HepG2 (cell line): ENCODE results near the gene SEC63. TPM values are rescaled to one million over a fixed set of nuclear protein-coding genes. Genes with fewer than 3 reads are reported as not detected.

ENCODE experiments used
- BORCS8-MEF2B ChIP-seq: sonication (generic); formaldehyde crosslinking; IDR thresholded peaks from 2 replicates; pipeline ENCODE4 v1.8.0; 2022; ENCODE audit warnings: mild to moderate bottlenecking, missing genetic modification reagents
- CBX2 ChIP-seq, 2 experiments: fragments of 200-600 bp in 1 of 2; sonication (generic); formaldehyde crosslinking in 1 of 2; IDR thresholded peaks; 2 replicates each; pipeline versions ENCODE4 v1.7.0 to v1.8.1; 2018 to 2022; ENCODE audit warnings: low read depth in 2 of 2, low read length in 1 of 2, mild to moderate bottlenecking in 1 of 2, missing genetic modification reagents in 1 of 2
- FOXA3 ChIP-seq: IDR thresholded peaks from 2 replicates; pipeline ENCODE4 v1.6.1; 2016; ENCODE audit warnings: missing genetic modification reagents, missing compliant biosample characterization
- IRX3 ChIP-seq: sonication (generic); formaldehyde crosslinking; IDR thresholded peaks from 2 replicates; pipeline ENCODE4 v1.8.1; 2023; ENCODE audit warnings: mild to moderate bottlenecking, low read depth, missing genetic modification reagents, borderline replicate concordance
- PITX1 ChIP-seq: sonication (generic); formaldehyde crosslinking; IDR thresholded peaks from 2 replicates; pipeline ENCODE4 v1.5.1; 2020; ENCODE audit warnings: mild to moderate bottlenecking, missing genetic modification reagents
- RARG ChIP-seq: sonication (generic); formaldehyde crosslinking; IDR thresholded peaks from 2 replicates; pipeline ENCODE4 v1.4.0; 2020; ENCODE audit warnings: low read depth, mild to moderate bottlenecking, missing genetic modification reagents
- SMYD3 ChIP-seq: sonication (generic); formaldehyde crosslinking; IDR thresholded peaks from 2 replicates; pipeline ENCODE4 v1.8.1; 2023; ENCODE audit warnings: mild to moderate bottlenecking, missing genetic modification reagents
- TMF1 ChIP-seq: sonication (generic); formaldehyde crosslinking; IDR thresholded peaks from 2 replicates; pipeline ENCODE4 v1.8.1; 2022; ENCODE audit warnings: low read depth, missing genetic modification reagents
- XBP1 ChIP-seq: sonication (generic); formaldehyde crosslinking; IDR thresholded peaks from 2 replicates; pipeline ENCODE4 v1.5.0; 2020; ENCODE audit warnings: missing genetic modification reagents
- ZC3H13 ChIP-seq: sonication (generic); formaldehyde crosslinking; IDR thresholded peaks from 2 replicates; pipeline ENCODE4 v1.8.1; 2023; ENCODE audit warnings: mild to moderate bottlenecking, missing genetic modification reagents, moderate library complexity
- ZIK1 ChIP-seq: sonication (generic); formaldehyde crosslinking; IDR thresholded peaks from 2 replicates; pipeline ENCODE4 v1.5.0; 2020; ENCODE audit warnings: mild to moderate bottlenecking, low read depth, missing genetic modification reagents, borderline replicate concordance
- ZNF124 ChIP-seq: sonication (generic); formaldehyde crosslinking; IDR thresholded peaks from 2 replicates; pipeline ENCODE4 v1.4.0; 2020; ENCODE audit warnings: missing genetic modification reagents
- ZNF589 ChIP-seq: sonication (generic); formaldehyde crosslinking; conservative IDR thresholded peaks from 2 replicates; pipeline ENCODE4 v1.8.0; 2022; ENCODE audit warnings: mild to moderate bottlenecking, moderate library complexity, missing genetic modification reagents
- polyA plus RNA-seq, 8 experiments: library from polyadenylated mRNA; depleted of rRNA in 3 of 8; stranded (reverse) in 7 of 8; unstranded in 1 of 8; fragments of >200 nt; fragmentation: Illumina TruSeq in 4 of 8; extraction: Trizol in 4 of 8; gene quantifications; 2 replicates each; pipeline versions ENCODE4 v1.2.1 to v1.2.3, GENCODE V29; 2011 to 2016; ENCODE audit warnings: low read depth in 4 of 8, missing spikeins in 1 of 8, mixed read lengths in 1 of 8; ENCODE audit not compliant: insufficient read depth in 1 of 8
- total RNA-seq, 5 experiments: library from RNA; depleted of rRNA; stranded (reverse); fragments of >200 nt; fragmentation: Illumina TruSeq; extraction: Trizol; gene quantifications; 2 replicates each; pipeline ENCODE4 v1.2.3, GENCODE V29; 2016; ENCODE audit warnings: low read depth in 1 of 5
- TF ChIP-seq, protein P1 (sequence below): IDR thresholded peaks from 2 replicates; pipeline ENCODE4 v1.6.1; 2018; ENCODE audit warnings: missing genetic modification reagents, mild to moderate bottlenecking, missing compliant biosample characterization
- TF ChIP-seq, protein P2 (sequence below): sonication (generic); formaldehyde crosslinking; IDR thresholded peaks from 2 replicates; pipeline ENCODE4 v1.9.0; 2021; ENCODE audit warnings: missing genetic modification reagents, borderline replicate concordance
- TF ChIP-seq, protein P3 (sequence below): sonication (generic); formaldehyde crosslinking; IDR thresholded peaks from 2 replicates; pipeline ENCODE4 v1.8.0; 2022; ENCODE audit warnings: mild to moderate bottlenecking, missing genetic modification reagents, moderate library complexity
- TF ChIP-seq, protein P4 (sequence below): sonication (generic); formaldehyde crosslinking; IDR thresholded peaks from 2 replicates; pipeline ENCODE4 v1.5.0; 2020; ENCODE audit warnings: mild to moderate bottlenecking, missing genetic modification reagents
- TF ChIP-seq, protein P5 (sequence below), 2 experiments: sonication (generic) in 1 of 2; formaldehyde crosslinking in 1 of 2; IDR thresholded peaks; 2 replicates each; pipeline versions ENCODE4 v1.4.0 to v1.6.1; 2016 to 2020; ENCODE audit warnings: borderline replicate concordance in 1 of 2, low read depth in 1 of 2, mild to moderate bottlenecking in 1 of 2, missing genetic modification reagents in 1 of 2

SEC63 gene
- total and polyA plus RNA-seq, 2 of the 13 experiments (the other 11 are each of a cell fraction or from before 2014, with no cell fraction given), result 20.2 to 45.9 TPM

DNA sequence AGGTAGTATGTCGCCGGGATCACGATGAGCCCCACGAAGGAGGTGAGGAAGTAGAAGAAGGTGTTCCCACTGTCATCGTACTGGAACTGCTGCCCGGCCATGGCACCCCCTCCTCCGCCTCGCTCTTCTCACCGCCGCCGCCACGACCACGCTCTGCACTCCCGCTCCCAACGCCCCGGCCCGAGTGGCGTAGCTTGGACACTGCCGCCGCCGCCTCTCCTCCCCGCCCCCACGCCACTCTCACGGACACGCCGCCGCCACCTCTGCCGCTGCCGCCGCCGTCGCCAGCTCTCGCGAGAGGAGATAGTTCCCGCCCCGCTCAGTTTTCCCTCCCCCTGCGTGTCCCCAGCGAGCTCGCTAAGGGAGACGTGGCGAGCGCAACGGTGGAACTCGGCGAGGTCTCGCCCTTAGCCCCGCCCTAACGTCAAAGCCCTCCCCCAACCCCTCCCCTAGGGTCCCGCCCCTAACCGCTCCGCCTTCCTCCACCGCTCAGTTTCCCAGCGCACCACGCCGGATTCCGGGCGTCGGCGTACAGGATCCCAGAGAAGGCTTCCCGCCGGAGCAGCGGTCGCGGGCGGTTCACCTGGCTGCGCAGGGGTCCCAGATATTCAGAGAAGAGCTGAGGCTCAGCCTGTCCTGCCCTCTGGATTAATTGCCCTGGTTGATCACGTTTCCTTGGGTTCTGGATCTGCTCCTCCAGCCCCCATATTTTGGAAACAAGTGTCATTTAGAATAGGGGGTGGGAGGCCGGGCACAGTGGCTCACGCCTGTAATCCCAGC lies at the start of gene SEC63 (continued):
- no peak; the same call in 1 of the 2 replicates for TF ChIP-seq TMF1
- no peak for TF ChIP-seq IRX3 (CRISPR knock-in tag)
- no peak for TF ChIP-seq CBX2 (IDR thresholded peaks at IDR 0.05; ENCODE audit: low read depth, low read length)
- 0 out of 2 replicates have a peak, but pooled peaks have one; percentile 41 for TF ChIP-seq CBX2 (CRISPR knock-in tag; IDR thresholded peaks at IDR 0.05; ENCODE audit: low read depth)
- TF ChIP-seq, protein P1, sequence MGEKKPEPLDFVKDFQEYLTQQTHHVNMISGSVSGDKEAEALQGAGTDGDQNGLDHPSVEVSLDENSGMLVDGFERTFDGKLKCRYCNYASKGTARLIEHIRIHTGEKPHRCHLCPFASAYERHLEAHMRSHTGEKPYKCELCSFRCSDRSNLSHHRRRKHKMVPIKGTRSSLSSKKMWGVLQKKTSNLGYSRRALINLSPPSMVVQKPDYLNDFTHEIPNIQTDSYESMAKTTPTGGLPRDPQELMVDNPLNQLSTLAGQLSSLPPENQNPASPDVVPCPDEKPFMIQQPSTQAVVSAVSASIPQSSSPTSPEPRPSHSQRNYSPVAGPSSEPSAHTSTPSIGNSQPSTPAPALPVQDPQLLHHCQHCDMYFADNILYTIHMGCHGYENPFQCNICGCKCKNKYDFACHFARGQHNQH, result peak; percentile 52; the same call in 1 of the 2 replicates
- peak; percentile 76; the same call in 1 of the 2 replicates for TF ChIP-seq ZIK1
- TF ChIP-seq, protein P2, sequence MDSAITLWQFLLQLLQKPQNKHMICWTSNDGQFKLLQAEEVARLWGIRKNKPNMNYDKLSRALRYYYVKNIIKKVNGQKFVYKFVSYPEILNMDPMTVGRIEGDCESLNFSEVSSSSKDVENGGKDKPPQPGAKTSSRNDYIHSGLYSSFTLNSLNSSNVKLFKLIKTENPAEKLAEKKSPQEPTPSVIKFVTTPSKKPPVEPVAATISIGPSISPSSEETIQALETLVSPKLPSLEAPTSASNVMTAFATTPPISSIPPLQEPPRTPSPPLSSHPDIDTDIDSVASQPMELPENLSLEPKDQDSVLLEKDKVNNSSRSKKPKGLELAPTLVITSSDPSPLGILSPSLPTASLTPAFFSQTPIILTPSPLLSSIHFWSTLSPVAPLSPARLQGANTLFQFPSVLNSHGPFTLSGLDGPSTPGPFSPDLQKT (CRISPR knock-in tag), result no peak
- TF ChIP-seq SMYD3 (CRISPR knock-in tag), result no peak
- no peak for TF ChIP-seq FOXA3 (CRISPR knock-in tag)
- peak; percentile 22; the same call in 1 of the 2 replicates for TF ChIP-seq ZC3H13
- peak; percentile 90 for TF ChIP-seq ZNF589 (CRISPR knock-in tag)
- peak; percentile 37; the same call in 1 of the 2 replicates for TF ChIP-seq BORCS8-MEF2B
- TF ChIP-seq, protein P3, sequence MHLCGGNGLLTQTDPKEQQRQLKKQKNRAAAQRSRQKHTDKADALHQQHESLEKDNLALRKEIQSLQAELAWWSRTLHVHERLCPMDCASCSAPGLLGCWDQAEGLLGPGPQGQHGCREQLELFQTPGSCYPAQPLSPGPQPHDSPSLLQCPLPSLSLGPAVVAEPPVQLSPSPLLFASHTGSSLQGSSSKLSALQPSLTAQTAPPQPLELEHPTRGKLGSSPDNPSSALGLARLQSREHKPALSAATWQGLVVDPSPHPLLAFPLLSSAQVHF (CRISPR knock-in tag), result peak; percentile 36; the same call in 1 of the 2 replicates
- TF ChIP-seq, protein P4, sequence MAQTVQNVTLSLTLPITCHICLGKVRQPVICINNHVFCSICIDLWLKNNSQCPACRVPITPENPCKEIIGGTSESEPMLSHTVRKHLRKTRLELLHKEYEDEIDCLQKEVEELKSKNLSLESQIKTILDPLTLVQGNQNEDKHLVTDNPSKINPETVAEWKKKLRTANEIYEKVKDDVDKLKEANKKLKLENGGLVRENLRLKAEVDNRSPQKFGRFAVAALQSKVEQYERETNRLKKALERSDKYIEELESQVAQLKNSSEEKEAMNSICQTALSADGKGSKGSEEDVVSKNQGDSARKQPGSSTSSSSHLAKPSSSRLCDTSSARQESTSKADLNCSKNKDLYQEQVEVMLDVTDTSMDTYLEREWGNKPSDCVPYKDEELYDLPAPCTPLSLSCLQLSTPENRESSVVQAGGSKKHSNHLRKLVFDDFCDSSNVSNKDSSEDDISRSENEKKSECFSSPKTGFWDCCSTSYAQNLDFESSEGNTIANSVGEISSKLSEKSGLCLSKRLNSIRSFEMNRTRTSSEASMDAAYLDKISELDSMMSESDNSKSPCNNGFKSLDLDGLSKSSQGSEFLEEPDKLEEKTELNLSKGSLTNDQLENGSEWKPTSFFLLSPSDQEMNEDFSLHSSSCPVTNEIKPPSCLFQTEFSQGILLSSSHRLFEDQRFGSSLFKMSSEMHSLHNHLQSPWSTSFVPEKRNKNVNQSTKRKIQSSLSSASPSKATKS, result no peak
- TF ChIP-seq RARG (CRISPR knock-in tag), result no peak
- TF ChIP-seq PITX1 (CRISPR knock-in tag), result no peak
- no peak for TF ChIP-seq ZNF124
- TF ChIP-seq, protein P5, sequence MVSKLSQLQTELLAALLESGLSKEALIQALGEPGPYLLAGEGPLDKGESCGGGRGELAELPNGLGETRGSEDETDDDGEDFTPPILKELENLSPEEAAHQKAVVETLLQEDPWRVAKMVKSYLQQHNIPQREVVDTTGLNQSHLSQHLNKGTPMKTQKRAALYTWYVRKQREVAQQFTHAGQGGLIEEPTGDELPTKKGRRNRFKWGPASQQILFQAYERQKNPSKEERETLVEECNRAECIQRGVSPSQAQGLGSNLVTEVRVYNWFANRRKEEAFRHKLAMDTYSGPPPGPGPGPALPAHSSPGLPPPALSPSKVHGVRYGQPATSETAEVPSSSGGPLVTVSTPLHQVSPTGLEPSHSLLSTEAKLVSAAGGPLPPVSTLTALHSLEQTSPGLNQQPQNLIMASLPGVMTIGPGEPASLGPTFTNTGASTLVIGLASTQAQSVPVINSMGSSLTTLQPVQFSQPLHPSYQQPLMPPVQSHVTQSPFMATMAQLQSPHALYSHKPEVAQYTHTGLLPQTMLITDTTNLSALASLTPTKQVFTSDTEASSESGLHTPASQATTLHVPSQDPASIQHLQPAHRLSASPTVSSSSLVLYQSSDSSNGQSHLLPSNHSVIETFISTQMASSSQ (IDR thresholded peaks at IDR 0.05; ENCODE audit: low read depth), result no peak
- TF ChIP-seq, protein P5 (CRISPR knock-in tag; IDR thresholded peaks at IDR 0.05; ENCODE audit: borderline replicate concordance), result peak; percentile 74; the same call in 1 of the 2 replicates
- 0 out of 2 replicates have a peak, but pooled peaks have one; percentile 45 for TF ChIP-seq XBP1
